Fibroblast of upper back skin (primary cell): ENCODE measurements around the gene TMEM151B.
A peak's percentile ranks its signal among the peaks of the same experiment; 100 is the strongest.

Experiments
- DNase-seq: peaks from one replicate; pipeline ENCODE4 v3.0.0-alpha.2; 2013

The TMEM151B gene

DNA sequence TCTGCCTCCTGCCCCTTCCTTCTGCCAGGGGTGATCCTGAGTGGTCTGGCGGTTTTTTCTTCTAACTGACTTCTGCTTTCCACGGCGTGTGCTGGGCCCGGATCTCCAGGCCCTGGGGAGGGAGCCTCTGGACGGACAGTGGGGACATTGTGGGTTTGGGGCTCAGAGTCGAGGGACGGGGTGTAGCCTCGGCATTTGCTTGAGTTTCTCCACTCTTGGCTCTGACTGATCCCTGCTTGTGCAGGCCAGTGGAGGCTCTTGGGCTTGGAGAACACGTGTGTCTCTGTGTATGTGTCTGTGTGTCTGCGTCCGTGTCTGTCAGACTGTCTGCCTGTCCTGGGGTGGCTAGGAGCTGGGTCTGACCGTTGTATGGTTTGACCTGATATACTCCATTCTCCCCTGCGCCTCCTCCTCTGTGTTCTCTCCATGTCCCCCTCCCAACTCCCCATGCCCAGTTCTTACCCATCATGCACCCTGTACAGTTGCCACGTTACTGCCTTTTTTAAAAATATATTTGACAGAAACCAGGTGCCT, 36.6 kb upstream of the TMEM151B start:
- DNase-seq = no peak

DNA sequence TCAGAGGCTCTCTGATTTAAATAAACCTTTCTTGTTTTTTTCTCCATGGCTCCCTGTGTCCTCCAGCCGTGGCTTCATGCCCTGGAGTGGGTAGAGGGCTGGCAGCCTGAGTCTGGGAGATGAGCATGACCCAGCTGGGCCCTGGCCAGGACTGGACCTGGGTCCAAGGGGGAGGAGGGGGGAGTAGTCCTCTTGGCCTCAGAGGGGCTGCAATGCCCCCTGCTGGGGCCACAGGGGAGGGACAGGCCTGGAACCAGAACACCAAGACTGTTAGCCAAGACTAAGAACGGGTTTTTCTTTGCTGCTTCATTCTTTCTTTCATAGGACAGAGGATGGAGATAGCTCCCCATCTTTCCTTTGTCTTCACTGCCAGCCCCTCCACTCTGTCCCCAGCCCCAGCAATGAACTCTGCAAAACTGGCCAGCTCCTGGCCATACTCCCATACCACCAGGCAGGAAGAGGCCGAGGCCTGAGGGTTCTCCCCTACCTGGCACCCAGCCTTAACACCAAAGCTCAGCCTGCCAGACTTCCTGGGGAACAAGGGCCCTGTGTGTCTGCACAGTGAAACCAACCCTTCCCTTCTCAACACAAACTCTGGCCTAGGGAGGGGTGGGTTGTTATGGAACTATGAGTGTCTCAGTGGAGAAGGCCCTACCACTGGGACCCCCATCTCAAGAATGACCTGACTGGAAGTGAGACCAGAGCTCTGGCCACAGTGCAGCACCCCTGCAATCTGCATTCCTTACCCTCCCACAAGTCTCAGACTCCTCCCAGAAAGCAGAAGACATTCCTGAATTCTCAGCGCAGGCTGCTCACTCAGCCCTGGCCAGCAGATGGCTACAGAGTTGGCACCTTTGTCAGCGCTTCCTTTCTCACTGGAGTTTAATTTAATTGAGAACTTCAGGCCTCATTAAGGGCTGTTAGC, 35.9 kb upstream of the TMEM151B start:
- peak; percentile 78 for DNase-seq

DNA sequence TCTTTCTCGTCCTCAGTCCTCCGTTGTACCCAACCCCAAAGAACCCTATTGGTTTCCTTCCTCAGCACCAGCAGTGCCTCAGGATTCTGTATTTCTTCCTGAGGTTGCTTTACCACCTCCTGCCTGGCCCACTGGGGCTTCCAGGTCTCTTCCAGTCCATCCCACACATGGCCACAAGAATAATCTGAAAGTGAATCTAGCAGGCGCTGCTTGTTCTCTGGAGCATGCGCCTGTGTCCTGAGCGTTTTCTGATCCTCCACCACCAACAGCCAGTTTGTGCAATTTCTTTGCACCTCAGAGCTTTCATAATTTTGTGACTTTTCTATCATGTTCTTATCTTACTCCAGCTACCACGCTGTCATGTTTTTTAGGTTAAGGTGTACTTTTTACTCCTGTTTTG, 35.0 kb upstream of the TMEM151B start:
- DNase-seq = no peak

DNA sequence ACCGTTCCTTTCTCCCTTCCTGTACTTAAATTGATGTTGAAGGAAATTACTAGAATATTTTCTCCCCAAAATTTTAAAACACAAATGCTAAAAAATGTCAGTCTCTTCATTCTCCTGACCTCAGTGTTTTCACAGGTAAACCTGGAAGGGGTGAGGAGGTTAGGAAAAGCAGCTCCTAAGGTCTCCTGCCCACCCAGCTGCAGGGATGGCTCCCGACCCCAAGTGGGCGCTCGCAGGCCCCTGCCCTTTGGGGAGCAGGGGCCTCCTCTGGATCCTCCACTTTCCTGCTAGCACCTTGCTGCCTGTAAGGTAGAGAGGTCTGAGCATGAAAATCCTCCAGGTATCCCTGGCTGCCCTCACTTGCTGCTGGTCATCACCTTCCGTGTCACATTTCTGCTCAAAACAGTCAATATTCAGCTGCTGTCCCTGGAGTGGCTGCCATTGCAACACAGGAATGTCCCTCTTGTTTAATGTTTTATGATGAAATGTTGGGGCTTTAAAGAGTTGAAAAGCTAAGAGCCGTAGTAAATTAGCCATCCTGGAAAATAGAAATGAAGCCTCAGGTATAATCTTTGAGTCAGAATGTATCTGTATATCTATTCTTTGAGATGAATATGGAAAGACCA, 34.2 kb upstream of the TMEM151B start:
- DNase-seq = no peak

DNA sequence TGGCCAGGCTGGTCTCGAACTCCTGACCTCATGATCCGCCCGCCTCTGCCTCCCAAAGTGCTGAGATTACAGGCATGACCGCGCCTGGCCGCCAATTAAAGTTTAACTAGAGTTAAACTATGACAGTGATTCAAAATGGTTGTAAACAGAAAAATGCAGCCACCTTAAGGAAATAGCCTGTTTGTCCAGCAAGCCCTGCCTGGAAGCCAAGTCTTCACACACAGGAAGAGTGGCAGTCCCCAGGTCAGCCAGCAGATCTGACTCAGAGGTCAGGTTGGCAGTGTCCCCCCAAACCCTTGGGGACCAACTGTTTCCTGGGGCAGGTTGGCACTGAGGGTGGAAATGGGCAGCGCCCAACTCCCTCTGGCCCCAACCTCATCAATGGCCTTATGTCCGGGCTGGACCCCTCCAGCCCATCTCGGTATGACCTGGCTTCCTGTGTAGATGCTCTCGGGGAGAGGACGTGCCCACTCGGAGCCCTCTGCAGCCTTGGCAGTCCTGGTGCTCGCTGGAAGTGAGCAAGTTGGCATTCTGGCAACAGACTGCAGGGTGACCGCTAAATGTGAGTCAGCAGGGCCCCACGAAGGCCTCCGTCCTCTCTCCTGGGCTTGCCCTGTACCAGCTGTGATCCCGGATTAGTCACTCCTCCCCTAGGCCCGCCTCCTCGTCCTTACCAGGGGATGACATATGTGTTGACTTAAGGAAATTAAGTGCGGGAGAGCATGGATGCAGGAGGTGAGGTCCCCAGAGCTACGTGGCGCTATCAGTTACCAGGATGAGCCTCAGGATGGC, 33.0 kb upstream of the TMEM151B start:
- DNase-seq = peak; percentile 91

DNA sequence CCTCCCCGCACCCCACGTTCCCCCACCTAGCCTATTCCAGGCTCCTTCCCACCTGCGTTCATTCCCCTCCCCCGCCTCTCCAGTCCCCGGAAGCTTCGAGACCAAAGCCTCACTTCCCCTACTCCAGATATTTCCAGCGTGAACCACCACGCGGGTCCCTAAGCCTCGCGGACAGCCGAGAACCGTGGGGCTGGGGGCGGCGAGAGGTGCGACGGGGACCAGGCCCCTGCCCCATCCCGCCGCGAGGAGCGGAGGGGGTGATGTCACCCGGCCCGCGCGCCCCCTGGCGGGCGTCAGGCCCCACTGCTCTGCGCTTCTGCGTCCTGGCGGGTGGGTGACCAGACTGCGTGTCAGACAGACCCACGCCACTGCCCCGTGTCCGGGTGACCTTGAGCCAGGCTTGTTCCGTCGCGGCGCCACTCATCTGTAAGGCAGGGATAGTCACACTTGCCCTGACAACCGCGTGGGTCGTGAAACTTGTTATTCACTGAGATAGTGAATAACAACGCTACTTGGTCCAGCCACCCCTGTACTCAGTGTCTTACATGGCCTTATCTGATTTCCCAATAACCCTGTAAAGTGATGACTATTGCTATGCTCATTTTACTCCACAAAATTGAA, 32.3 kb upstream of the TMEM151B start:
- peak; percentile 52 for DNase-seq

DNA sequence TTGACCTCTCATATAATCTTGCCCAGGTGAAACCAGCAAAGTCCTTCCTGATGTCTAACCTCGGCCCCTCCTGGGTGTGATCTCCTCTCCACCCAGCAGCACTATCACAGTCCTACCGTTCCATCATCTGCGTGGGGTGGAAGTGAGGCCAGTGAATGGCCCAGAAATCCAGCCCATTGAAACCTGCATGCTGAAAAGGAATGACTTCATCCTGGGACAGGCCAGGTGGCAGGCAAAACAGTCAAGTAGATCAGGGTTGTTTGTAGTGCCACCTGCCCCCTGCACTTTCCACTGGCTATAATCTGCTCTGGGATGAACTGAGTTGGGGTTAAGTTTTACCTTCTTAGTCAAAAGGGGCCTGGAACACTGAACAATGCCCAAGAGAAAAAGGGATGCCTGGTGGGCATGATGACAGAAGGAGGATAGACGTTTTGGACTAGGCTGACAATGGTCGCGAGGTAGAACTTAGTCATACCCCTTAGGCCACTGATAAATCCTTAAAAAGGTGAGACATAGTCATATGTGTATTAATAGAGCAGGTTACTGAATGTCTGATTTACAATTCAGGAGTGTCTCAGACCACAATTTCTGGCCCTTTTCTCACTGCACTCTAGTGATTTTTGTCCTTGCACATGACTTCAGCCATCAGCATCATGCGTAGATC, 31.4 kb upstream of the TMEM151B start:
- DNase-seq = no peak

DNA sequence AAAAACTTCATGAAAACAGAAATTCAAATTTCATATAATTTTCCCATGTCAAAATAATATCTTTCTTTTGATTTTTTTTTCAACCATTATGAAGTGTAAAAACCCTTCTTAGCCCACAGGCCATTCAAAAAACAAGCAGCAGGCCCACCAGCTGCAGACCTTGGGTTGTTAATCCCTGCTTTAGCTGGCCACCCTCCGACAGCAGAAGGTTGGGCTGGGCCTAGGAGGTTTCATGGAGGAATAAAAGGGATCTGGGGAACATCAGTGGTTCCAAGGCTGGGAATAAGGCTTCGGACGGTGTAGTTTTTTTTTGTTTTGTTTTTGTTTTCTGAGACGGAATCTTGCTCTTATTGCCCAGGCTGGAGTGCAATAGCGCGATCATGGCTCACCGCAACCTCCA, 26.9 kb upstream of the TMEM151B start:
- no peak for DNase-seq

DNA sequence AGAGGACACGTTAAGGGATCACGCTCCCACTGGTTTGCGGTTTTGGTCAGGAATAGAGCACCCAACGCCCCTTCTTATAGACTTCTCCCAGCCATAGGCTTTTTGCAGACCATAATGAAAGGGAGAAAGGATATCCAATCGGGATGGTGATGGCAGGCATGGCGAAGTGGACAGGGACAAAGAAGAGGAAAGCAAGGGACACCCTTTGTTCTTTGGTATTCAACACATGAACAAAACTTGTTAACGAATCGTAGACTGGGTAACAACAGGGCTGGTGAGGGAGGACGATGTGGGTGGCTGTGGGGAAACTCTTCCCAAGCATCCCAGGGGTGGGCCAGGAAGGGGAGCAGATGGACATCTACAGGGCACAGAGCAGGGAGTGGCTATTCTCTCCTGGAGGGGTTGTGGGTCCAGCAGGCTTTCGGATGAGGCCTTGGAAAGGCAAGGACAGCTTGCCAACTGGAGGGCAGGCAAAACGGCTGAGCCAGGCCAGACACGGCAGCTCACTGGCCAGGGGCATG, 24.8 kb upstream of the TMEM151B start:
- no peak for DNase-seq

DNA sequence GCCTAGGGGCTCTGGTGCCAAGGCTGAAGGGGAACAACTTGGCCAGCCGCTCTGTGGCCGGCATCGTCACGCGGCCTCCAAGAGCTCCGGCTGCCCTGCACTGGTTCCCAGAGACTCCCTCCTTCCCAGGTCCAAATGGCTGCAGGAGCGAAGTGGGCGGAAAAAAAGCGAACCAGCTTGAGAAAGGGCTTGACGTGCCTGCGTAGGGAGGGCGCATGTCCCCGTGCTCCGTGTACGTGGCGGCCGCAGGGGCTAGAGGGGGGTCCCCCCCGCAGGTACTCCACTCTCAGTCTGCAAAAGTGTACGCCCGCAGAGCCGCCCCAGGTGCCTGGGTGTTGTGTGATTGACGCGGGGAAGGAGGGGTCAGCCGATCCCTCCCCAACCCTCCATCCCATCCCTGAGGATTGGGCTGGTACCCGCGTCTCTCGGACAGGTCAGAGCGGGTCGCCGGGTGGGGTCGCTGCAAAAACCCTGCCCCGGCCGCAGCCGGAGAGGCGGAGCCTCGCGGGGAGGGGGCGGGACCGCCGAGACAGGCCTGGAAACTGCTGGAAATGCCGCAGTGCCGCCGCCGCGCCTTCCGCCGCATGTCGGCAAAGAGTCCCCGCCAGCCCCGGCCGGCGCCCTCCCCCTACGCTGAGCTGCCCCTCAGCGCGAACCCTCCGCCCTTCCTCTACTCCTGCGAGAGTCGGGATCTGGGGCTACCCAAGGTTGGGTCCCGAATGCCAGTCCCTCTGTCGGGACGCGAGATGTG, 24.2 kb upstream of the TMEM151B start:
- DNase-seq = peak; percentile 78

DNA sequence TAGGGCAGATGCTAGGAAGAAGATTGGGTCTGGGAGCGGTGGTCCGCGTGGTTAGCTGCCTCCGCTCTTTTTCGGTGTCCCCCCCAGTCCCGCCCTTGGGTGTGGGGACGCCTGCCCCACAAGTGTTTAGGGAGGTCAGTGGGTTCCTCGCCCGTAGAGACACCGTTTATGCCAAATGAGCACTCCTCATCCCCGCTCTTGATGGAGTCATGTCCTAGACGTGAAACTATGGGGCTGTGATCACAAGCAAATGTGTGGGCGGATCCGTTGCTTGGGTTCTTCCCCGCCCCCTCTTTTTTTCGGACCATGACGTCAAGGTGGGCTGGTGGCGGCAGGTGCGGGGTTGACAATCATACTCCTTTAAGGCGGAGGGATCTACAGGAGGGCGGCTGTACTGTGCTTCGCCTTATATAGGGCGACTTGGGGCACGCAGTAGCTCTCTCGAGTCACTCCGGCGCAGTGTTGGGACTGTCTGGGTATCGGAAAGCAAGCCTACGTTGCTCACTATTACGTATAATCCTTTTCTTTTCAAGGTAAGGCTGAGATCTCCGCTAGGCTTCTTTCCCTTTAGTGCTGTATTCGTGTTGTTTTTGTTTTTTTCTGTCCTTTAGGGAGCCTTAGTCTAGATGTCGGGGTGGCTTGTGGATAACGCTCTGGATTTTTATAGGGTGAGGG, 23.4 kb upstream of the TMEM151B start, which contains the start of gene HSP90AB1:
TSS of gene HSP90AB1 (plus strand) at position 439 of the 675 bp plus-strand sequence. CDS start 1,529 bp downstream, outside the sequence.
- peak; percentile 98 for DNase-seq

DNA sequence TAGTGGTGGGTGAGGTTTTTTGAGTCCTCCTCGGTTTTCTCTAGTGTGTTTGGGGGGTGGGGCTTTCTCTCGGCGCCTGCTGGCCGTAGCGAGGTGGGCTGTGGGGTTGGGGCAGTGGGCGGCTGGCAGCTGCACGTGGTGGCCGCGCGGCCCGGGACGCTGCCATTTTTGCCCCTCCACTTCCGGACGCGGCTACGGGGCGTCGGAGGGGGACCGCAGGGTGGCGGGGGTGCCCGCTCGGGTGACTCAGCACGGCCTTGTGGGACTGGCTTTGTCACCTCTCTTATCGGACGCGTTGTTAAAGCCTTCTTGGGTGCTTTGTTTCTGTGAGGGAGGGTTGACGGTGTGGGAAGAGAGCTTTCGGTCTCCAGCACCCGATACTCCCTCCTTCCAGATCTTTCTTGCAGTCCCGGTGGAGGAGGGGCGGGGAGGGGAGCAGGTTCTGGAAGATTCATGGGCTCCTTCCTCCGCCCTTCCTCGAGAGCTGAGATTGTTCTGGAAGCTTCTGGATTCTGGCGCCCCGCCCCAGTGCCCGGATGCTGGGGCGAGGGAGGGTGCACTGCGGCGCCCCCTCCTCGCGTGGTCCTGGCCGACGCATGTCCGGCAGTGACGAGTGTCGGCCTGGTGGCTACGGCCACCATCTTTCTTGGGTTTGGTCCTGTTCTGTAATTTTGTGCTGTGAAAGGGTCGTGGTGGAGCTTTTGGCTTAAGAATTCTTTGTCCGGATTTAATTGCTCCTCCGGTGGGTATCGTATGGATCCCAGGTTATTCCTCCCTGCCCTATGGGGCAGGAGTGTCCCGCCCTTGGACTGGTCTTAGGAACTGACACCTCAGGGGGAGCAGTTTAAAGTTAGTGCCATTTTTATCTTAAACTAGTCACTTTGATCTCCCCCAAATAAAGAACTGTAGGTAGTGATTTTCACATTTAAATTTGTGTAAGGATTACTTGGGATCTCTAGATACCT, 22.6 kb upstream of the TMEM151B start:
- DNase-seq = peak; percentile 50

DNA sequence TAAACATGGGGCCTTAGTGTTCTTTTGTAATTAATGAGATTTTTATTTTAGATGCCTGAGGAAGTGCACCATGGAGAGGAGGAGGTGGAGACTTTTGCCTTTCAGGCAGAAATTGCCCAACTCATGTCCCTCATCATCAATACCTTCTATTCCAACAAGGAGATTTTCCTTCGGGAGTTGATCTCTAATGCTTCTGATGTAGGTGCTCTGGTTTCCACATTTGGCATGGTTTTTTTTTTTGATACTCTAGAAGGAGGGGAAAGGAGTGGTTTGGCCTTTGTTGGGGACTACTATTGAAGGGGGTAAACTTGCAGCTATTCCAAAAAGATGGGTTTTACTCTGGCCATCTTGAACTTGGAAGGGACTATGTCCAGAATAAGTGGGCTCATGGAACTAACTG, 21.7 kb upstream of the TMEM151B start:
- DNase-seq = no peak

DNA sequence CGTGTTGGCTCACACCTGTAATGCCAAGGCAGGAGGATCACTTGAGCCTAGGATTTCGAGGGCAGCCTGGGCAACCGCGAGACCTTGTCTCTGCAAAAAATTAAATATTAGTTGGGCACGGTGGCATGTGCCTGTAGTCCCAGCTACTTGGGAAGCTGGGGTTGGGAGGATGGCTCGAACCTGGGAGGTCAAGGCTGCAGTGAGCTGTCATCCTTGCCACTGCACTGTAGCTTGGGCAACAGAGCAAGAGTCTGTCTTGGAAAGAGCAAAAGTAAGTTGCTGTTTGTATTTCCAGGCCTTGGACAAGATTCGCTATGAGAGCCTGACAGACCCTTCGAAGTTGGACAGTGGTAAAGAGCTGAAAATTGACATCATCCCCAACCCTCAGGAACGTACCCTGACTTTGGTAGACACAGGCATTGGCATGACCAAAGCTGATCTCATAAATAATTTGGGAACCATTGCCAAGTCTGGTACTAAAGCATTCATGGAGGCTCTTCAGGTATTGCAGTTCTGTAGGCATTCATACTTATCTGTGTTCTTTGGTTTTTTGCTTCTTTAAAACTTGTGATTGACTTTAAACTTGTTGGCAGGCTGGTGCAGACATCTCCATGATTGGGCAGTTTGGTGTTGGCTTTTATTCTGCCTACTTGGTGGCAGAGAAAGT, 21.0 kb upstream of the TMEM151B start:
- DNase-seq = no peak

DNA sequence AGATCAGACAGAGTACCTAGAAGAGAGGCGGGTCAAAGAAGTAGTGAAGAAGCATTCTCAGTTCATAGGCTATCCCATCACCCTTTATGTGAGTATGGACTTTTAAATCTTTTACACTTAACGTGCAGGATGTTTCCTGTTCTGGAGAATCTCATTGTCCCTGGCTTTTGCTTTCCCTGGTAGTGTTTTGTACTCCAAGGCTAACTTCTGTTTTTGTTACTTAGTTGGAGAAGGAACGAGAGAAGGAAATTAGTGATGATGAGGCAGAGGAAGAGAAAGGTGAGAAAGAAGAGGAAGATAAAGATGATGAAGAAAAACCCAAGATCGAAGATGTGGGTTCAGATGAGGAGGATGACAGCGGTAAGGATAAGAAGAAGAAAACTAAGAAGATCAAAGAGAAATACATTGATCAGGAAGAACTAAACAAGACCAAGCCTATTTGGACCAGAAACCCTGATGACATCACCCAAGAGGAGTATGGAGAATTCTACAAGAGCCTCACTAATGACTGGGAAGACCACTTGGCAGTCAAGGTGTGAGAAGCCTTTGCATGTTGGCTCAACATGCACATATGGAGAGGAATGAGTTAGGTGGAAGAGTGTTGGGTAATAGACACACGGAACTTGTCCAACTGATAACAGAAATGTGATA, 20.1 kb upstream of the TMEM151B start:
- DNase-seq = no peak

DNA sequence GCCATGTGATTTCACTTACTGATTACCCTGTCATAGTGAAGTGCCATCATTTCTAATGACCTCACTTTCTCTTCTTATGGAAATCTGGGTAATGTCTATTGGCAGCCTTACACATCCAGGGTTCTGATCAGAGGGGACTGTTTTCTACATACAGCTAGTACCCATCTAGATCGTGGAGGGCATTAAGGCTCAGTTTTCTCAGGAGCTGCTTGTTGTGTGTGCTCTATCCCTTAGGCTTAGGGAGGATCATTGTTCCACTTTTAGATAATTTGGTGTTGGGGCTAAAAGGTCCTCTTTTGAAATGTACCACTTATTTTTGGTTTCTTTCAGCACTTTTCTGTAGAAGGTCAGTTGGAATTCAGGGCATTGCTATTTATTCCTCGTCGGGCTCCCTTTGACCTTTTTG, 19.5 kb upstream of the TMEM151B start:
- no peak for DNase-seq

DNA sequence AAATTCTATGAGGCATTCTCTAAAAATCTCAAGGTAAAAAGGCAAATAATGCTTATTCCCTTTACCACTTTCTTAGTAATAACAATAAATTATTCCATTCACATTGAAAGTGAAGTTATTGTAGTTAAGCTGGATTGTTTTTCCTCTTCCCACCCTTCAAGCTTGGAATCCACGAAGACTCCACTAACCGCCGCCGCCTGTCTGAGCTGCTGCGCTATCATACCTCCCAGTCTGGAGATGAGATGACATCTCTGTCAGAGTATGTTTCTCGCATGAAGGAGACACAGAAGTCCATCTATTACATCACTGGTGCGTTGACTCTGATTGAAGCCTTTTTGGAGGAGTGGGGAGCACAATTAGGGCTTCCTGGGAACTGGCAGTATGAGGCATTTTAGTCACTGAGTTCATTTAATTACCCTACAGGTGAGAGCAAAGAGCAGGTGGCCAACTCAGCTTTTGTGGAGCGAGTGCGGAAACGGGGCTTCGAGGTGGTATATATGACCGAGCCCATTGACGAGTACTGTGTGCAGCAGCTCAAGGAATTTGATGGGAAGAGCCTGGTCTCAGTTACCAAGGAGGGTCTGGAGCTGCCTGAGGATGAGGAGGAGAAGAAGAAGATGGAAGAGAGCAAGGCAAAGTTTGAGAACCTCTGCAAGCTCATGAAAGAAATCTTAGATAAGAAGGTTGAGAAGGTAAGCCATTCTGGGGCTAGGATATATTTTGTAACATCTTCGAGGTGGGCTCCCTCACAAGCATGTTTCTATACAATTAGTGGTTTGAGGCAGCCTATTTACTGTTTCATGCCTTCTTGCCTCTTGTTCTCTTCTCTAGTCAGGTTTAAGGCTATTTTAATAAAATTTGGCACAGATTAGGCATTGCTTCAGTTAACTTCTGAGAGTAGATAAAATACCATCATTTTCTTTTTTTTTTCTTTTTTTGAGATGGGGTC, 18.4 kb upstream of the TMEM151B start:
- DNase-seq = no peak
